ENCODE measurements around the gene CDH26. TPM values are rescaled to one million over a fixed set of nuclear protein-coding genes. Genes with fewer than 3 reads are reported as not detected.
A peak's percentile ranks its signal among the peaks of the same experiment; 100 is the strongest.

Gene CDH26
- total and polyA plus RNA-seq, 2 experiments from 2014 or later: 2.0 TPM

- Histone ChIP-seq H3K4me1 (ENCODE audit: insufficient read depth) (no peaks in the 10 kb centered on the region; the same call in 1 of the 2 replicates), H4K20me1 (replicated peaks; ENCODE audit: insufficient read depth) (no peaks in the 10 kb centered on the region), H3K36me3 (ENCODE audit: insufficient read depth) (no peaks in the 10 kb centered on the region), H3F3A (replicated peaks; ENCODE audit: low read depth) (no peaks in the 10 kb centered on the region), H3K9me2 (ENCODE audit: insufficient read depth) (no peaks in the 10 kb centered on the region), H3K4me3 (no peak overlapping the region), H3K27me3 (ENCODE audit: insufficient read depth) (no peaks in the 10 kb centered on the region), H3K27ac (ENCODE audit: low read depth) (no peak overlapping the region), H3K4me2 (no peak overlapping the region), H2AFZ (no peak overlapping the region), H3K79me2 (replicated peaks; ENCODE audit: insufficient read depth) (no peaks in the 10 kb centered on the region)
- no peaks in the 10 kb centered on the region for H3K36me3 Mint-ChIP-seq (ENCODE audit: low read depth)
- no peaks in the 10 kb centered on the region for H3K4me1 Mint-ChIP-seq
- no peak overlapping the region for H3K27ac Mint-ChIP-seq
- no peaks in the 10 kb centered on the region; the same call in 2 of the 3 replicates for H3K9me3 Mint-ChIP-seq
- no peak overlapping the region for H3K4me3 Mint-ChIP-seq
- ATAC-seq (peak; percentile 98), DNase-seq (ENCODE audit: low spot score) (peak; percentile 82)
- TF ChIP-seq EZH2 (IDR thresholded peaks at IDR 0.05; ENCODE audit: low read depth, unreplicated experiment) (no peak), ZNF331 (CRISPR knock-in tag; IDR thresholded peaks at IDR 0.05; ENCODE audit: low read depth) (no peak), NANOG (IDR thresholded peaks at IDR 0.05; ENCODE audit: borderline replicate concordance) (no peak), CREB1 (CRISPR knock-in tag; IDR thresholded peaks at IDR 0.05; ENCODE audit: low read depth) (no peak), ZNF114 (CRISPR knock-in tag; IDR thresholded peaks at IDR 0.05) (no peak)
- TF ChIP-seq, protein P1, sequence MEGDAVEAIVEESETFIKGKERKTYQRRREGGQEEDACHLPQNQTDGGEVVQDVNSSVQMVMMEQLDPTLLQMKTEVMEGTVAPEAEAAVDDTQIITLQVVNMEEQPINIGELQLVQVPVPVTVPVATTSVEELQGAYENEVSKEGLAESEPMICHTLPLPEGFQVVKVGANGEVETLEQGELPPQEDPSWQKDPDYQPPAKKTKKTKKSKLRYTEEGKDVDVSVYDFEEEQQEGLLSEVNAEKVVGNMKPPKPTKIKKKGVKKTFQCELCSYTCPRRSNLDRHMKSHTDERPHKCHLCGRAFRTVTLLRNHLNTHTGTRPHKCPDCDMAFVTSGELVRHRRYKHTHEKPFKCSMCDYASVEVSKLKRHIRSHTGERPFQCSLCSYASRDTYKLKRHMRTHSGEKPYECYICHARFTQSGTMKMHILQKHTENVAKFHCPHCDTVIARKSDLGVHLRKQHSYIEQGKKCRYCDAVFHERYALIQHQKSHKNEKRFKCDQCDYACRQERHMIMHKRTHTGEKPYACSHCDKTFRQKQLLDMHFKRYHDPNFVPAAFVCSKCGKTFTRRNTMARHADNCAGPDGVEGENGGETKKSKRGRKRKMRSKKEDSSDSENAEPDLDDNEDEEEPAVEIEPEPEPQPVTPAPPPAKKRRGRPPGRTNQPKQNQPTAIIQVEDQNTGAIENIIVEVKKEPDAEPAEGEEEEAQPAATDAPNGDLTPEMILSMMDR (conservative IDR thresholded peaks at IDR 0.05; ENCODE audit: low read depth in 2 of 2): peak; percentile 70 to 80
- TF ChIP-seq, protein P2, sequence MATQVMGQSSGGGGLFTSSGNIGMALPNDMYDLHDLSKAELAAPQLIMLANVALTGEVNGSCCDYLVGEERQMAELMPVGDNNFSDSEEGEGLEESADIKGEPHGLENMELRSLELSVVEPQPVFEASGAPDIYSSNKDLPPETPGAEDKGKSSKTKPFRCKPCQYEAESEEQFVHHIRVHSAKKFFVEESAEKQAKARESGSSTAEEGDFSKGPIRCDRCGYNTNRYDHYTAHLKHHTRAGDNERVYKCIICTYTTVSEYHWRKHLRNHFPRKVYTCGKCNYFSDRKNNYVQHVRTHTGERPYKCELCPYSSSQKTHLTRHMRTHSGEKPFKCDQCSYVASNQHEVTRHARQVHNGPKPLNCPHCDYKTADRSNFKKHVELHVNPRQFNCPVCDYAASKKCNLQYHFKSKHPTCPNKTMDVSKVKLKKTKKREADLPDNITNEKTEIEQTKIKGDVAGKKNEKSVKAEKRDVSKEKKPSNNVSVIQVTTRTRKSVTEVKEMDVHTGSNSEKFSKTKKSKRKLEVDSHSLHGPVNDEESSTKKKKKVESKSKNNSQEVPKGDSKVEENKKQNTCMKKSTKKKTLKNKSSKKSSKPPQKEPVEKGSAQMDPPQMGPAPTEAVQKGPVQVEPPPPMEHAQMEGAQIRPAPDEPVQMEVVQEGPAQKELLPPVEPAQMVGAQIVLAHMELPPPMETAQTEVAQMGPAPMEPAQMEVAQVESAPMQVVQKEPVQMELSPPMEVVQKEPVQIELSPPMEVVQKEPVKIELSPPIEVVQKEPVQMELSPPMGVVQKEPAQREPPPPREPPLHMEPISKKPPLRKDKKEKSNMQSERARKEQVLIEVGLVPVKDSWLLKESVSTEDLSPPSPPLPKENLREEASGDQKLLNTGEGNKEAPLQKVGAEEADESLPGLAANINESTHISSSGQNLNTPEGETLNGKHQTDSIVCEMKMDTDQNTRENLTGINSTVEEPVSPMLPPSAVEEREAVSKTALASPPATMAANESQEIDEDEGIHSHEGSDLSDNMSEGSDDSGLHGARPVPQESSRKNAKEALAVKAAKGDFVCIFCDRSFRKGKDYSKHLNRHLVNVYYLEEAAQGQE (IDR thresholded peaks at IDR 0.05; ENCODE audit: unreplicated experiment): no peak
- peaks cover 7% of the 10 kb centered on the region for H3K27me3 Mint-ChIP-seq (ENCODE audit: insufficient read depth, low read depth, poor library complexity)
These were observed 92.1 kb downstream of the CDH26 start for GRCh38 chr20:60050193-60050947.

DNA sequence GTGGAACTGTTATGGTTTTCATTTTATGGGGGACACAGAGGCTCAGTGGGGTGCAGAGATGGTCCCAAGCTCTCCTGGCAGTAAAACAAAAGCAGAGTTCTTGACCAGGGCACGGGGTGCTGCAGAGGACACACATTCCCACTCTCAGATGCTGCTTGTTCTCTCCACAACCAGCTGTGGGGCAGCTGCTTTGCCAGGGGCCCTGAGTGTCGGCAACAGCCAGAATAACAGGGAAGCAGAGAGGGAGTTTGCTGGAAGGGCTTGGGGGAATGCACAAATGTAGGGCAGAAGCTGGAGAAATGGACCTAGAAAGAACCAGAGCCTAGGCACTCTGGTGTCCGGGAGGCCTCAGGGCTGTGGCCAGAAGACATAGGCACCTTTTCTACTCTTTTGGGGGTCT lies 93.7 kb downstream of the CDH26 start:
- no peak for TF ChIP-seq ZNF114 (CRISPR knock-in tag; IDR thresholded peaks at IDR 0.05)
- TF ChIP-seq, protein P1 (conservative IDR thresholded peaks at IDR 0.05; ENCODE audit: low read depth in 2 of 2): no peak
- TF ChIP-seq NANOG (IDR thresholded peaks at IDR 0.05; ENCODE audit: borderline replicate concordance): no peak
- no peak for TF ChIP-seq CREB1 (CRISPR knock-in tag; IDR thresholded peaks at IDR 0.05; ENCODE audit: low read depth)
- no peak for TF ChIP-seq POLR2AphosphoS5 (IDR thresholded peaks at IDR 0.05; ENCODE audit: low read depth)
- no peak for TF ChIP-seq JUNB (IDR thresholded peaks at IDR 0.05; ENCODE audit: unreplicated experiment)
- TF ChIP-seq, protein P3, sequence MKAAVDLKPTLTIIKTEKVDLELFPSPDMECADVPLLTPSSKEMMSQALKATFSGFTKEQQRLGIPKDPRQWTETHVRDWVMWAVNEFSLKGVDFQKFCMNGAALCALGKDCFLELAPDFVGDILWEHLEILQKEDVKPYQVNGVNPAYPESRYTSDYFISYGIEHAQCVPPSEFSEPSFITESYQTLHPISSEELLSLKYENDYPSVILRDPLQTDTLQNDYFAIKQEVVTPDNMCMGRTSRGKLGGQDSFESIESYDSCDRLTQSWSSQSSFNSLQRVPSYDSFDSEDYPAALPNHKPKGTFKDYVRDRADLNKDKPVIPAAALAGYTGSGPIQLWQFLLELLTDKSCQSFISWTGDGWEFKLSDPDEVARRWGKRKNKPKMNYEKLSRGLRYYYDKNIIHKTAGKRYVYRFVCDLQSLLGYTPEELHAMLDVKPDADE (IDR thresholded peaks at IDR 0.05): no peak
- TF ChIP-seq, protein P2 (IDR thresholded peaks at IDR 0.05; ENCODE audit: unreplicated experiment): no peak
- no peaks in the 10 kb centered on the region; the same call in 2 of the 3 replicates for H3K9me3 Mint-ChIP-seq
- DNase-seq (ENCODE audit: low spot score) (no peak), ATAC-seq (no peak)
- H3K4me1 ChIP-seq (ENCODE audit: insufficient read depth): no peaks in the 10 kb centered on the region; the same call in 1 of the 2 replicates
- H3K9me2 ChIP-seq (ENCODE audit: insufficient read depth): no peaks in the 10 kb centered on the region
- no peak overlapping the region for H3K27ac Mint-ChIP-seq
- H3K79me2 ChIP-seq (replicated peaks; ENCODE audit: insufficient read depth): no peaks in the 10 kb centered on the region
- no peaks in the 10 kb centered on the region for H3F3A ChIP-seq (replicated peaks; ENCODE audit: low read depth)
- H3K36me3 ChIP-seq (ENCODE audit: insufficient read depth): no peaks in the 10 kb centered on the region
- no peak overlapping the region for H3K4me3 Mint-ChIP-seq
- H3K27ac ChIP-seq (ENCODE audit: low read depth): no peak overlapping the region
- no peak overlapping the region for H3K4me3 ChIP-seq
- no peaks in the 10 kb centered on the region for H3K4me1 Mint-ChIP-seq
- no peak overlapping the region for H3K4me2 ChIP-seq
- no peaks in the 10 kb centered on the region for H3K36me3 Mint-ChIP-seq (ENCODE audit: low read depth)
- peaks cover 8% of the 10 kb centered on the region for H3K27me3 Mint-ChIP-seq (ENCODE audit: insufficient read depth, low read depth, poor library complexity)
- H4K20me1 ChIP-seq (replicated peaks; ENCODE audit: insufficient read depth): no peaks in the 10 kb centered on the region
- no peaks in the 10 kb centered on the region for H3K27me3 ChIP-seq (ENCODE audit: insufficient read depth)
- no peak overlapping the region for H2AFZ ChIP-seq
